RWPE2 (cell line): ENCODE data around the gene DGCR2.

Experiments used
- ATAC-seq: fragments of 200-7000 bp; cut with Tn5 transposase; 3 replicates; pipeline ENCODE4 v1.9.1; 2021; ENCODE audit warnings: low read depth
- DNase-seq: peaks from one replicate; pipeline ENCODE4 v3.0.0-alpha.2; 2020; ENCODE audit warnings: low spot score
- H3K27ac ChIP-seq: fragments of 450-650 bp; 2 replicates; pipeline ENCODE4 v1.5.1; 2017; ENCODE audit warnings: mild to moderate bottlenecking; ENCODE audit not compliant: poor library complexity, severe bottlenecking
- H3K27me3 ChIP-seq: fragments of 250-450 bp; sonication (Bioruptor Pico); 2 replicates; pipeline ENCODE4 v1.5.1; 2021; ENCODE audit warnings: mild to moderate bottlenecking, moderate library complexity; ENCODE audit not compliant: insufficient read depth, poor library complexity, severe bottlenecking
- H3K36me3 ChIP-seq: fragments of 250-450 bp; sonication (Bioruptor Pico); 2 replicates; pipeline ENCODE4 v1.5.1; 2020; ENCODE audit warnings: low read depth, mild to moderate bottlenecking, moderate library complexity
- H3K4me1 ChIP-seq: fragments of 250-450 bp; sonication (Bioruptor Pico); 2 replicates; pipeline ENCODE4 v1.5.1; 2021; ENCODE audit warnings: mild to moderate bottlenecking, moderate library complexity; ENCODE audit not compliant: insufficient read depth, poor library complexity, severe bottlenecking
- H3K4me3 ChIP-seq: fragments of 250-450 bp; sonication (Bioruptor Pico); 2 replicates; pipeline ENCODE4 v1.5.1; 2021; ENCODE audit warnings: mild to moderate bottlenecking, moderate library complexity; ENCODE audit not compliant: severe bottlenecking
- H3K9me3 ChIP-seq: fragments of 250-450 bp; sonication (Bioruptor Pico); 2 replicates; pipeline ENCODE4 v1.5.1; 2021; ENCODE audit warnings: mild to moderate bottlenecking, moderate library complexity; ENCODE audit not compliant: severe bottlenecking
- CTCF ChIP-seq: fragments of 450-650 bp; IDR thresholded peaks from one replicate; pipeline ENCODE4 v1.5.1; 2017; ENCODE audit warnings: mild to moderate bottlenecking, moderate library complexity; ENCODE audit not compliant: poor library complexity, severe bottlenecking

The DGCR2 gene

GRCh38 chr22:19043121-19044085 lies 78.8 kb downstream of the DGCR2 start:
- H3K27me3 ChIP-seq, result no peaks in the 10 kb centered on the region
- TF ChIP-seq CTCF, result no peak
- H3K27ac ChIP-seq, result no peak overlapping the region
- H3K4me1 ChIP-seq, result no peaks in the 10 kb centered on the region
- H3K9me3 ChIP-seq, result no peaks in the 10 kb centered on the region
- H3K4me3 ChIP-seq, result no peak overlapping the region
- H3K36me3 ChIP-seq, result peaks cover 45% of the 10 kb centered on the region
- no peak for ATAC-seq
- DNase-seq, result no peak

- H3K4me1 ChIP-seq, result no peaks in the 10 kb centered on the region
- H3K27me3 ChIP-seq, result no peaks in the 10 kb centered on the region
- H3K4me3 ChIP-seq, result no peak overlapping the region
- no peak overlapping the region for H3K27ac ChIP-seq
- ATAC-seq (no peak), DNase-seq (no peak)
- peaks cover 36% of the 10 kb centered on the region for H3K36me3 ChIP-seq
- no peaks in the 10 kb centered on the region for H3K9me3 ChIP-seq
- TF ChIP-seq CTCF, result no peak
Measured at GRCh38 chr22:19042285-19043120, 79.7 kb downstream of the DGCR2 start.

- DNase-seq (no peak), ATAC-seq (no peak)
- Histone ChIP-seq H3K9me3 (no peaks in the 10 kb centered on the region), H3K27me3 (no peaks in the 10 kb centered on the region), H3K36me3 (peaks cover 28% of the 10 kb centered on the region), H3K4me1 (no peaks in the 10 kb centered on the region), H3K27ac (no peak overlapping the region), H3K4me3 (no peak overlapping the region)
- TF ChIP-seq CTCF, result no peak
Measured at GRCh38 chr22:19041704-19042074, 80.5 kb downstream of the DGCR2 start.

- Histone ChIP-seq H3K9me3 (no peaks in the 10 kb centered on the region), H3K27me3 (no peaks in the 10 kb centered on the region), H3K4me3 (no peak overlapping the region), H3K4me1 (no peaks in the 10 kb centered on the region), H3K27ac (no peak overlapping the region), H3K36me3 (peaks cover 22% of the 10 kb centered on the region)
- no peak for DNase-seq
- TF ChIP-seq CTCF, result no peak
- ATAC-seq, result no peak
Measured at GRCh38 chr22:19040888-19041703, 81.1 kb downstream of the DGCR2 start.
